GM13976 (cell line): ENCODE measurements around the gene FXYD2.

Experiments
- DNase-seq: peaks from one replicate; pipeline ENCODE4 v3.0.0; 2012; ENCODE audit warnings: low spot score
- in situ Hi-C: fragments of 300-500 bp; cut with MboI; formaldehyde crosslinking; loops from one replicate; pipeline ENCODE4 v1.12.0; 2022; ENCODE audit warnings: low sequenced_read_pairs, mixed read lengths, inconsistent platforms; ENCODE audit not compliant: unreplicated experiment
- TF ChIP-seq, protein P1 (sequence below): IDR thresholded peaks from 2 replicates; pipeline ENCODE4 v1.5.1; 2012; ENCODE audit warnings: borderline replicate concordance, mild to moderate bottlenecking; ENCODE audit not compliant: insufficient read depth; ENCODE audit errors: extremely low read depth, missing control alignments, control extremely low read depth

Gene FXYD2

DNA sequence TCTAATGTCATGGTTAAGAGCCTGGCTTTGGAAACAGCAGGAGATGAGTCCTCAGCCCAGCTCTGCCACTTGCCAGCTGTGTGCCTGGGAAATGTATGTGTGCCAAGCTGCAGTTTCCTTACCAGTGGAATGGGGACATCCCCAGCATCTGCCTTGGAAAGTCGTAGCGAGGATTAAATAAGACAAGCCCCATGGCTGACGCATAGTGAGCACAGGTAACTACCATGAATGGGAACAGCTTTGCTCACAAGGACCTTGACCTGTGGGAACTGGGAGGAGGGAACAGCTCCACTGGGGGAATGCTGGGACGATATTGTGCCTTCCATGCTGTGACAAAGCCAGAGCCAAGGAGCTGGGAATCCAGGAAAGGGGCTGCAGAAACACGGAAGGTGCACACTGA lies 24.9 kb downstream of the FXYD2 start:
- in situ Hi-C loops = loop anchor here (10.0 kb wide), 1 partner anchor 375 kb away; no protein-coding TSS in a partner anchor
- DNase-seq = no peak
- TF ChIP-seq, protein P1, sequence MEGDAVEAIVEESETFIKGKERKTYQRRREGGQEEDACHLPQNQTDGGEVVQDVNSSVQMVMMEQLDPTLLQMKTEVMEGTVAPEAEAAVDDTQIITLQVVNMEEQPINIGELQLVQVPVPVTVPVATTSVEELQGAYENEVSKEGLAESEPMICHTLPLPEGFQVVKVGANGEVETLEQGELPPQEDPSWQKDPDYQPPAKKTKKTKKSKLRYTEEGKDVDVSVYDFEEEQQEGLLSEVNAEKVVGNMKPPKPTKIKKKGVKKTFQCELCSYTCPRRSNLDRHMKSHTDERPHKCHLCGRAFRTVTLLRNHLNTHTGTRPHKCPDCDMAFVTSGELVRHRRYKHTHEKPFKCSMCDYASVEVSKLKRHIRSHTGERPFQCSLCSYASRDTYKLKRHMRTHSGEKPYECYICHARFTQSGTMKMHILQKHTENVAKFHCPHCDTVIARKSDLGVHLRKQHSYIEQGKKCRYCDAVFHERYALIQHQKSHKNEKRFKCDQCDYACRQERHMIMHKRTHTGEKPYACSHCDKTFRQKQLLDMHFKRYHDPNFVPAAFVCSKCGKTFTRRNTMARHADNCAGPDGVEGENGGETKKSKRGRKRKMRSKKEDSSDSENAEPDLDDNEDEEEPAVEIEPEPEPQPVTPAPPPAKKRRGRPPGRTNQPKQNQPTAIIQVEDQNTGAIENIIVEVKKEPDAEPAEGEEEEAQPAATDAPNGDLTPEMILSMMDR = no peak

DNA sequence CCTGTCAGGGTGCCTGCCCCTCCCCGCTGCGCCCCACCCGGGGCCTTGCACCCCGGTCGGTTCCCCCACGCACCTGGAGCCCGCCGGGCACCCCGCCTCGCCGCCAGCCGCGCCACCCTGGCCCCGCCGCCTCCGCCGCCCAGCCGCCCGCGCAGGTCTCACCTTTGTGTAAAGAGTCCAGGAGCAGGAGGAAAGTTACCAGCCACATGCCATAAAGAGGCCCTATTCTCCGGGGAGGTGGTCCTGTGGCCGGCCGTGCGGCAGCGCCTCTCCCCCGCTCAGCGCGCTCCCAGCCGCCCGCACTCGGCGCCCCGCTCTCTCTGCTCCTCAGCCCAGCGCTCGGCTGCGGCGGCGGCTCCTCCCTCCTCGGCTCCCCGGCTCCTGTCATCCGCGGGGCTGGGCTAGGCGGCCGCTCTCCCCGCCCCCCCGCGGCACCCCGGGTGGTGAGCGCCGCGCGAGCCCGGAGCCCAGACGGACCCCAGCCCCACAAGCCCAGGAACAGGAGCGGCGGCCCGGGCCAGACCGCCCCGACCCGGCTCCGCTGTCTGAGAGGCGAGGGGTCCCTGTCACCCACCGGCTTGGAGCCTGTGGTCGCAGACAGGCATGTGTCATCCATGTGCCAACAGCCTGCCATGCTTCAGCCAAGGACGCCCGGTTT lies 27.5 kb downstream of the FXYD2 start, which contains the start of gene DSCAML1:
DSCAML1 (minus strand) TSS at position 345 of the 658 bp plus-strand sequence; CDS start at position 208, 137 bp downstream.
- DNase-seq = peak; percentile 45
- in situ Hi-C loops = no loop called here
- TF ChIP-seq, protein P1 = no peak

DNA sequence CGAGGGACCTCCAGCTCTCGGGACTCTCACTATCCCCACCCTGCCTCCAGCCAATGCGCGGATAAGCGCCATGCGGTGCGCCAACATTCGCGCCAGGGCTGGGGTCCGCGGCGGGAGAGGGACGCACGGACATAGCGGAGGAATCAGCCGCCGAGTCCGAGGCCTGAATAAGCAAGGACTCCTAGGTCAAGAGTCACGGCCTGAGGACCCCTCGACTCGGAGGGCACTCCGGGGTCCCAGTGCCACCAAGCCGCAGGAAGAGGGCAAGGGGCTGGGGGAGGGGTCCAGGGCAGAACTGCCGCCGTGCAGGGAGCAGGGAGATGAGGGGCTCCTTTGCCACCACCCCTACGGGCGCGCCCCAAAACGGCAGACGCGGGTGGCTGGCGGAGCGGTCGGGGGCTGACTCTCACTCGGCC lies 28.1 kb downstream of the FXYD2 start:
- in situ Hi-C loops = no loop called here
- TF ChIP-seq, protein P1 = no peak
- no peak for DNase-seq

DNA sequence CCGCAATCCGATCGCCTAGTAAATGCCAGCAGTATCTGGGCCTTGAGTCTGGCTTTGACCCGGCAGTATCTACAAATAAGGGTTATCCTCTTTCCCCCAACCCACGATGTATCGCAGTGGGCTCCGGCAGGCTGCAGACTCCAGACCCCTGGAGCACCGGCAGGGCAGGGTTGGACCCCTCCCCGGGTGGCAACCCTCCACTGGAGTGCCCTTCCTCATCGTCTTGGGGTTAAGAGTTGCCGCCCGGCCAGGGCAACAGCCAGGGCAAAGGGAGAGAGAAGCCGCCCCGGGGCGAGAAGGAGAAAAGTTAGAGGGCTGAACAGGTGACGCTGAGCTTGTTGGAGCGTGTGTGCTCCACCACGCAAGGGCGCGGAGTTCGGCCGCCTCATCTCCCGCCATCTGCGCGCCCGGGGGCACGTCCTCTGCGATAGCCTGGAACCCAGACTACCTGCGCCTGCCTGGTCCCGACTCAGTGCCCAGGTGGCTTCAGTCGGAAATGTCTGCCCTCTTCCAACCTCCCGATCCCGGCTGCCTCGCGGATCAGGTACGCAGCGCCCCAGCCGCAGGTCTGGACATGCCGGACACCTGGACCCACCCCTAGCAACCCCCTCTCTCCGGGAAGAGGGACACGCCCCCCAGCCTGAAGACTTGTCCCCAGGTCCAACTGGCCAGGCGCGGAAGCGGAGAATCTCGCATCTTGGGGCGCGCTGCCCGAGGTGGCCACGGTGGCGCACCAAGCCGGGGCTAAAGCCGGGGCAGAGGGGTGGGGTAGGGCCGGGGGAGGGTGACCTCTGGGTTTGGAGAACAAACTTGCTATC lies 28.7 kb downstream of the FXYD2 start:
- DNase-seq = peak; percentile 38
- in situ Hi-C loops = no loop called here
- TF ChIP-seq, protein P1 = no peak

DNA sequence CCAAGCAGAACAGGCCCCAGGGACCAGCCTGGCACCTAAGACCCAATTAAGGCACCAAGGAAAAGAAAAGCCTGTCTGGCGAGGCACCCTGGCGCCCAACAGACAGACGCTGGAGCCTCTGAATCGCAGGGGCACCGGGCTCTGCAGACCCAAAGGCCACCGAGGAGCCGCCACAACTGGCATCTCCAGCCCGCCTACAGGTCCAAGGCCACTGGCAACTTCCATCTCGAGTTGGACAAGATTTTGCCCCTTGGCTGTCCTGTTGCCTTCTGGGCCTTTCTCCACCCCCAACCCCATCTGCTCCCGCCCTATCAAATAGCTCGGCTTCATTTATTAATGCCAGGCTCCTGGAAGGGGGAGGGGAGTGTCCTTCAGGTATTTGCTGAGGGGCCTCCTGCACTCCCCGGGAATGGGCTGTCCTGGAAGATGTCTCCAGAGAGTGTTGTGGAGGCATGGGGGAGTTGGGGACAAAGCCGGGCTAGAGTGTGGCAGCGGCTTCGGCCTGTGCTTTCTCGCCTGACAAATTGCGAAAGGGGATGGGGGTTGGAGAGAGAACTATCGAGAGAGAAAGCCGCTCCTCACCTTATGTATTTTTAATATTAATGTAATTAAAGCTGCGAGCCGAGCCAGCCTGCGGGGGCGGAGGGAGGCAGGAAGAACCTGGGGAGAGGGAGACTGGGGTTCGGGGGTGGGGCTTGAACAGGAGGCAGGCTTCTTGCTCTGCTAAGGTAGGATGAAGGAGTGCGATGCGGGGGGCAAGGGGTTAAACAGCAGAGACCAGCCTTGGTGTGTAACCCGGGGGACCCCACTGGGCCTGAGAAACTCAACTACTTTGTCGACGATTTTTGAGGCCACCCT lies 29.5 kb downstream of the FXYD2 start:
- DNase-seq = no peak
- in situ Hi-C loops = no loop called here
- TF ChIP-seq, protein P1 = no peak

DNA sequence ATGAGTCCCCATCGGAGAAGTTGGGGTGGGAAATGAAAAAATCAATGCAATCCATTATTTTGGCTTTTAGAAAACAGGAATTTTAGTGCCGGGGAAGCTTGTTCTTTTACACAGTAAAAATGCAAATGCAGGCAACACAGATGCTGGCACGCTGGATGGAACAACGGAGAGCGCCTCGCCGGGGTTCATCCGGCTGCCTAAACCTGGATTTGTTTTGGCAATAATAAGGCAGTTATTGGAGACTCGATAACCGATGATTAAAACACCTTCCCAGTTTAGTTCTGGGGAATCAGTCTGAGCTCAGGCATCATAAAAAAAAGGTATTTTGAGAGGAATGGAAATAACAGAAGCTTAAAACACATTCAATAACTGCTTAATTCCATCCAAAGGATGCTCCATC lies 30.4 kb downstream of the FXYD2 start:
- TF ChIP-seq, protein P1 = no peak
- in situ Hi-C loops = no loop called here
- no peak for DNase-seq
